Natural killer cell (primary cell): ENCODE data around the gene KCNK2. TPM values are rescaled to one million over a fixed set of nuclear protein-coding genes. Genes with fewer than 3 reads are reported as not detected.

Source experiments
- ATAC-seq, 3 donors: fragments of 150-1000 bp in 2 of 3; fragments of 200-7000 bp in 1 of 3; cut with Tn5 transposase; 1 replicate in 1 of 3; 2 replicates in 2 of 3; pipeline ENCODE4 v1.10.0; 2021; ENCODE audit warnings: mild to moderate bottlenecking in 2 of 3, moderate library complexity in 2 of 3
- DNase-seq, 2 donors: peaks; one replicate each; pipeline versions ENCODE4 v3.0.0 to v3.0.0-alpha.2; 2013 to 2021; ENCODE audit warnings: mixed read lengths in 1 of 2
- H3K27ac ChIP-seq: one replicate; pipeline ENCODE4 v1.5.1; 2013; ENCODE audit warnings: mild to moderate bottlenecking, low read length
- H3K27me3 ChIP-seq: one replicate; pipeline ENCODE4 v1.6.1; 2013; ENCODE audit warnings: low read length; ENCODE audit not compliant: control insufficient read depth, insufficient read depth
- H3K36me3 ChIP-seq: one replicate; pipeline ENCODE4 v1.6.1; 2013; ENCODE audit warnings: low read length; ENCODE audit not compliant: control insufficient read depth, insufficient read depth
- H3K4me1 ChIP-seq: one replicate; pipeline ENCODE4 v1.6.1; 2013; ENCODE audit warnings: low read length; ENCODE audit not compliant: control insufficient read depth, insufficient read depth
- H3K4me3 ChIP-seq: one replicate; pipeline ENCODE4 v1.5.1; 2013; ENCODE audit warnings: low read length
- H3K9me3 ChIP-seq: one replicate; pipeline ENCODE4 v1.6.1; 2013; ENCODE audit warnings: low read length; ENCODE audit not compliant: control insufficient read depth, insufficient read depth
- H3K27ac Mint-ChIP-seq, 2 donors: one replicate each; pipeline ENCODE4 v1.8.0; 2022; ENCODE audit warnings: mild to moderate bottlenecking in 2 of 2, mixed read lengths in 2 of 2, moderate library complexity in 1 of 2
- H3K27me3 Mint-ChIP-seq, 2 donors: one replicate each; pipeline ENCODE4 v1.8.0; 2022; ENCODE audit warnings: low read depth in 2 of 2, mixed read lengths in 2 of 2
- H3K36me3 Mint-ChIP-seq: one replicate; pipeline ENCODE4 v1.8.0; 2022; ENCODE audit warnings: mixed read lengths
- H3K4me1 Mint-ChIP-seq, 2 donors: one replicate each; pipeline ENCODE4 v1.8.0; 2022; ENCODE audit warnings: mixed read lengths in 2 of 2
- H3K4me3 Mint-ChIP-seq: one replicate; pipeline ENCODE4 v1.8.0; 2022; ENCODE audit warnings: mild to moderate bottlenecking, moderate library complexity, mixed read lengths
- H3K9me3 Mint-ChIP-seq, 2 donors: one replicate each; pipeline ENCODE4 v1.8.0; 2022; ENCODE audit warnings: mixed read lengths in 2 of 2
- CTCF ChIP-seq: fragments of 200-600 bp; IDR thresholded peaks from one replicate; pipeline ENCODE4 v1.8.0; 2022; ENCODE audit warnings: antibody characterized with exemption
- WGBS: methylation state at CpG from one replicate; pipeline ENCODE4 v1.1.7; 2013; ENCODE audit warnings: missing lambda C conversion rate; ENCODE audit not compliant: insufficient coverage; 5-methylcytosine and 5-hydroxymethylcytosine counted together
- intact Hi-C: fragments of 100-400 bp; cut with micrococcal nuclease; formaldehyde crosslinking; loops from one replicate; pipeline ENCODE4 v1.14.2; 2022
- total RNA-seq, 4 donors: library from RNA; stranded (reverse); fragments of 120-200 nt in 1 of 4; gene quantifications; one replicate each; pipeline versions ENCODE4 v1.2.3 to v1.2.4, GENCODE V29; 2013 to 2022

Gene KCNK2
- total RNA-seq, 3 donors from 2014 or later (not counting 1 experiment from before 2014, with no cell fraction given), result not detected

- TF ChIP-seq CTCF, result no peak
- H3K4me1 Mint-ChIP-seq, result no peaks in the 10 kb centered on the region
- intact Hi-C loops, result no loop called here
- H3K27me3 Mint-ChIP-seq, result no peaks in the 10 kb centered on the region
- 50% methylated on average over 1 of the region's 2 CpGs for WGBS
- DNase-seq, result no peak
- Histone ChIP-seq H3K36me3 (no peaks in the 10 kb centered on the region), H3K4me3 (no peak overlapping the region), H3K9me3 (no peaks in the 10 kb centered on the region), H3K4me1 (no peaks in the 10 kb centered on the region), H3K27ac (no peak overlapping the region), H3K27me3 (no peaks in the 10 kb centered on the region)
- no peak for ATAC-seq
- H3K27ac Mint-ChIP-seq, result no peak overlapping the region
- peaks cover 11 to 16% of the 10 kb centered on the region in 2 donors for H3K9me3 Mint-ChIP-seq
- H3K36me3 Mint-ChIP-seq, result no peaks in the 10 kb centered on the region
- H3K4me3 Mint-ChIP-seq, result no peak overlapping the region
Measured at GRCh38 chr1:215277532-215277931, 195.0 kb downstream of the KCNK2 start.

- H3K27me3 ChIP-seq, result no peaks in the 10 kb centered on the region
- no peak overlapping the region for H3K4me3 ChIP-seq
- TF ChIP-seq CTCF, result no peak
- intact Hi-C loops, result no loop called here
- H3K27me3 Mint-ChIP-seq, result no peaks in the 10 kb centered on the region
- no peak overlapping the region for H3K27ac Mint-ChIP-seq
- 79% methylated on average over 3 of the region's 3 CpGs for WGBS
- H3K4me1 ChIP-seq, result no peaks in the 10 kb centered on the region
- H3K27ac ChIP-seq, result no peak overlapping the region
- H3K36me3 Mint-ChIP-seq, result no peaks in the 10 kb centered on the region
- H3K36me3 ChIP-seq, result no peaks in the 10 kb centered on the region
- no peaks in the 10 kb centered on the region for H3K9me3 ChIP-seq
- no peaks in the 10 kb centered on the region for H3K4me1 Mint-ChIP-seq
- H3K9me3 Mint-ChIP-seq, result peaks cover 11 to 13% of the 10 kb centered on the region in 2 donors
- ATAC-seq (no peak), DNase-seq (no peak)
- H3K4me3 Mint-ChIP-seq, result no peak overlapping the region
Measured at GRCh38 chr1:215279682-215280081, 197.1 kb downstream of the KCNK2 start.

- H3K4me1 Mint-ChIP-seq, result no peaks in the 10 kb centered on the region
- ATAC-seq (no peak), DNase-seq (no peak)
- no peak overlapping the region for H3K27ac Mint-ChIP-seq
- Histone ChIP-seq H3K4me3 (no peak overlapping the region), H3K36me3 (no peaks in the 10 kb centered on the region), H3K9me3 (no peaks in the 10 kb centered on the region), H3K4me1 (no peaks in the 10 kb centered on the region), H3K27ac (no peak overlapping the region), H3K27me3 (no peaks in the 10 kb centered on the region)
- no peaks in the 10 kb centered on the region for H3K27me3 Mint-ChIP-seq
- 75% methylated on average over 3 of the region's 3 CpGs for WGBS
- intact Hi-C loops, result no loop called here
- H3K9me3 Mint-ChIP-seq, result peaks cover 6% of the 10 kb centered on the region in 2 donors
- no peaks in the 10 kb centered on the region for H3K36me3 Mint-ChIP-seq
- no peak overlapping the region for H3K4me3 Mint-ChIP-seq
- TF ChIP-seq CTCF, result no peak
Measured at GRCh38 chr1:215282557-215282956, 200.0 kb downstream of the KCNK2 start.

GRCh38 chr1:215285013-215285800 is 202.7 kb downstream of the KCNK2 start:
- no peak overlapping the region for H3K4me3 ChIP-seq
- TF ChIP-seq CTCF, result no peak
- intact Hi-C loops, result no loop called here
- peaks cover 16 to 20% of the 10 kb centered on the region in 2 donors for H3K9me3 Mint-ChIP-seq
- H3K4me3 Mint-ChIP-seq, result no peak overlapping the region
- no peak overlapping the region for H3K27ac ChIP-seq
- no peaks in the 10 kb centered on the region for H3K9me3 ChIP-seq
- DNase-seq, result no peak
- H3K36me3 Mint-ChIP-seq, result no peaks in the 10 kb centered on the region
- H3K4me1 Mint-ChIP-seq, result no peaks in the 10 kb centered on the region
- H3K36me3 ChIP-seq, result no peaks in the 10 kb centered on the region
- H3K27me3 ChIP-seq, result no peaks in the 10 kb centered on the region
- ATAC-seq, result no peak
- no peak overlapping the region for H3K27ac Mint-ChIP-seq
- no peaks in the 10 kb centered on the region for H3K4me1 ChIP-seq
- H3K27me3 Mint-ChIP-seq, result no peaks in the 10 kb centered on the region
- WGBS, result 40% methylated on average over 1 of the region's 3 CpGs
